SK-N-SH (cell line): Measurements from ENCODE around the gene SLX4IP. TPM values are rescaled to one million over a fixed set of nuclear protein-coding genes. Genes with fewer than 3 reads are reported as not detected.

Experiments
- CTCF ChIA-PET: fragments of 300-600, 350-600 bp; formaldehyde crosslinking; extraction: SDS; loops from one replicate; lab custom pipeline; 2021; lab: Yijun Ruan, JAX
- POLR2A ChIA-PET: fragments of 350-600 bp; sonication (Branson Sonifier 250); formaldehyde crosslinking; extraction: SDS; loops from one replicate; lab custom pipeline; 2020; ENCODE audit warnings: antibody characterized with exemption, inconsistent platforms; lab: Yijun Ruan, JAX
- DNase-seq: peaks from one replicate; pipeline ENCODE4 v3.0.0; 2012
- H2AFZ ChIP-seq: fragments of 200-600 bp; sonication (generic); 2 replicates; pipeline ENCODE4 v1.8.1; 2016; ENCODE audit warnings: antibody characterized with exemption, mild to moderate bottlenecking, low read depth
- H3F3A ChIP-seq: fragments of 200-600 bp; sonication (generic); replicated peaks from 2 replicates; pipeline ENCODE3; 2016; ENCODE audit warnings: antibody characterized with exemption, mild to moderate bottlenecking; ENCODE audit not compliant: insufficient read depth
- H3K27ac ChIP-seq, 2 experiments: fragments of 200-500 bp in 1 of 2; fragments of 200-600 bp in 1 of 2; sonication (Bioruptor generic) in 1 of 2; sonication (generic), shearing (Covaris generic) in 1 of 2; 2 replicates each; pipeline versions ENCODE4 v1.5.1 to v1.6.1; 2014 to 2016; ENCODE audit warnings: low read depth in 2 of 2, inconsistent platforms in 1 of 2, low read length in 1 of 2, mild to moderate bottlenecking in 1 of 2, mixed read lengths in 1 of 2
- H3K27me3 ChIP-seq: fragments of 200-600 bp; sonication (generic), shearing (Covaris generic); 2 replicates; pipeline ENCODE4 v1.6.1; 2016; ENCODE audit warnings: mixed run types; ENCODE audit not compliant: insufficient read depth
- H3K36me3 ChIP-seq, 2 experiments: fragments of 200-500 bp in 1 of 2; fragments of 200-600 bp in 1 of 2; sonication (Bioruptor generic) in 1 of 2; sonication (generic) in 1 of 2; replicated peaks in 1 of 2; 2 replicates each; pipeline versions ENCODE3 to v1.5.1; 2014 to 2016; ENCODE audit warnings: low read length in 1 of 2, mild to moderate bottlenecking in 1 of 2; ENCODE audit not compliant: insufficient read depth in 2 of 2, control insufficient read depth in 1 of 2
- H3K4me1 ChIP-seq, 2 experiments: fragments of 200-500 bp in 1 of 2; fragments of 200-600 bp in 1 of 2; sonication (Bioruptor generic) in 1 of 2; sonication (generic), shearing (Covaris generic) in 1 of 2; 2 replicates each; pipeline versions ENCODE4 v1.5.1 to v1.6.1; 2014 to 2016; ENCODE audit warnings: low read depth in 1 of 2, low read length in 1 of 2, mixed run types in 1 of 2; ENCODE audit not compliant: insufficient read depth in 2 of 2, control insufficient read depth in 1 of 2
- H3K4me2 ChIP-seq: fragments of 200-600 bp; sonication (generic), shearing (Covaris generic); 2 replicates; pipeline ENCODE4 v1.6.1; 2017; ENCODE audit warnings: mixed run types
- H3K4me3 ChIP-seq, 2 experiments: fragments of 200-500 bp in 1 of 2; fragments of 200-600 bp in 1 of 2; sonication (Bioruptor generic) in 1 of 2; sonication (generic), shearing (Covaris generic) in 1 of 2; 2 replicates each; pipeline versions ENCODE4 v1.5.1 to v1.8.1; 2014 to 2016; ENCODE audit warnings: low read depth in 2 of 2, inconsistent platforms in 1 of 2, low read length in 1 of 2, mild to moderate bottlenecking in 1 of 2, mixed read lengths in 1 of 2, moderate library complexity in 1 of 2
- H3K79me2 ChIP-seq: fragments of 200-600 bp; sonication (generic); 2 replicates; pipeline ENCODE4 v1.8.1; 2017; ENCODE audit warnings: mild to moderate bottlenecking; ENCODE audit not compliant: insufficient read depth
- H3K9ac ChIP-seq: fragments of 200-600 bp; sonication (generic); 2 replicates; pipeline ENCODE4 v1.6.1; 2017; ENCODE audit warnings: mixed run types
- H3K9me2 ChIP-seq: fragments of 200-600 bp; sonication (generic); 2 replicates; pipeline ENCODE4 v1.6.1; 2017; ENCODE audit warnings: mixed run types
- H3K9me3 ChIP-seq: fragments of 200-600 bp; sonication (generic); 2 replicates; pipeline ENCODE4 v1.6.1; 2017; ENCODE audit warnings: mixed run types, mild to moderate bottlenecking, moderate library complexity
- H4K20me1 ChIP-seq: fragments of 200-600 bp; sonication (generic); 2 replicates; pipeline ENCODE4 v1.6.1; 2017; ENCODE audit warnings: mild to moderate bottlenecking, mixed run types; ENCODE audit not compliant: insufficient read depth
- CHD2 ChIP-seq: fragments of 150-350 bp; IDR thresholded peaks from 2 replicates; pipeline ENCODE4 v1.6.1; 2018; ENCODE audit warnings: low read length; ENCODE audit not compliant: partially characterized antibody
- CTCF ChIP-seq: fragments of 200-600 bp; sonication (generic); IDR thresholded peaks from 2 replicates; pipeline ENCODE4 v1.6.1; 2017; ENCODE audit warnings: antibody characterized with exemption, mild to moderate bottlenecking, moderate library complexity
- FOSL2 ChIP-seq: IDR thresholded peaks from 2 replicates; pipeline ENCODE4 v1.4.0; 2012; ENCODE audit warnings: low read depth, mild to moderate bottlenecking, moderate library complexity, borderline replicate concordance
- FOXJ3 ChIP-seq: sonication (generic); formaldehyde crosslinking; IDR thresholded peaks from 2 replicates; pipeline ENCODE4 v1.5.1; 2020; ENCODE audit warnings: mild to moderate bottlenecking, missing genetic modification reagents
- FOXM1 ChIP-seq: IDR thresholded peaks from 2 replicates; pipeline ENCODE4 v1.4.0; 2012; ENCODE audit warnings: low read depth, mild to moderate bottlenecking
- GATA2 ChIP-seq: sonication (generic); formaldehyde crosslinking; IDR thresholded peaks from 2 replicates; pipeline ENCODE4 v1.5.0; 2020; ENCODE audit warnings: mild to moderate bottlenecking, missing genetic modification reagents
- MXI1 ChIP-seq: IDR thresholded peaks from 2 replicates; pipeline ENCODE4 v1.6.1; 2012; ENCODE audit warnings: mild to moderate bottlenecking, low read depth, low read length, improper control_type of control experiment
- PBX3 ChIP-seq: IDR thresholded peaks from 2 replicates; pipeline ENCODE4; 2012
- POLR2AphosphoS5 ChIP-seq: IDR thresholded peaks from 2 replicates; pipeline ENCODE4 v1.6.1; 2012; ENCODE audit warnings: low read depth, low read length
- RCOR1 ChIP-seq: fragments of 150-350 bp; IDR thresholded peaks from 2 replicates; pipeline ENCODE4 v1.6.1; 2017; ENCODE audit warnings: antibody characterized with exemption, low read length
- RFX5 ChIP-seq: IDR thresholded peaks from 2 replicates; pipeline ENCODE4 v1.6.1; 2012; ENCODE audit warnings: mild to moderate bottlenecking, improper control_type of control experiment, low read length
- SIN3A ChIP-seq: IDR thresholded peaks from 2 replicates; pipeline ENCODE4 v1.6.1; 2012; ENCODE audit warnings: low read depth, mild to moderate bottlenecking, low read length, moderate library complexity, borderline replicate concordance
- SMC3 ChIP-seq: IDR thresholded peaks from 2 replicates; pipeline ENCODE4 v1.6.1; 2012; ENCODE audit warnings: low read depth, low read length, improper control_type of control experiment
- TCF12 ChIP-seq: IDR thresholded peaks from 2 replicates; pipeline ENCODE4 v1.4.0; 2012
- TEAD4 ChIP-seq: IDR thresholded peaks from 2 replicates; pipeline ENCODE4 v1.4.0; 2012; ENCODE audit warnings: mild to moderate bottlenecking, borderline replicate concordance; ENCODE audit not compliant: insufficient read depth
- USF1 ChIP-seq: IDR thresholded peaks from 2 replicates; pipeline ENCODE4 v1.4.0; 2012; ENCODE audit warnings: low read depth, borderline replicate concordance
- USF2 ChIP-seq: fragments of 150-350 bp; IDR thresholded peaks from 2 replicates; pipeline ENCODE4 v1.6.1; 2017; ENCODE audit warnings: antibody characterized with exemption, low read length, low read depth, borderline replicate concordance
- YY1 ChIP-seq: IDR thresholded peaks from 2 replicates; pipeline ENCODE4 v1.4.0; 2012; ENCODE audit warnings: low read depth, mild to moderate bottlenecking
- ZBTB33 ChIP-seq: IDR thresholded peaks from 2 replicates; pipeline ENCODE4 v1.4.0; 2012; ENCODE audit warnings: low read depth, borderline replicate concordance
- WGBS: methylation state at CpG from one replicate; pipeline ENCODE4 v1.1.6; 2017; ENCODE audit warnings: low lambda C conversion rate; 5-methylcytosine and 5-hydroxymethylcytosine counted together
- polyA plus RNA-seq, 3 experiments: library from polyadenylated mRNA; depleted of rRNA; stranded (reverse); fragments of >200 nt; gene quantifications; 2 replicates each; pipeline ENCODE4 v1.2.3, GENCODE V29; 2012
- small RNA-seq, 7 experiments: library from RNA; depleted of rRNA; stranded (forward); fragments of <200 nt; gene quantifications; one replicate each; pipeline ENCODE3, GENCODE V24; 2012

SLX4IP gene
- polyA plus RNA-seq, 1 of the 3 experiments (the other 2 are of a cell fraction) = 1.3 TPM

GRCh38 chr20:10676518-10676917, 241.4 kb downstream of the SLX4IP start:
- no peaks in the 10 kb centered on the region for H4K20me1 ChIP-seq
- no peak overlapping the region for H3K4me2 ChIP-seq
- peaks cover 0 to 16% of the 10 kb centered on the region in 2 experiments; a peak in 2 of 4 replicates for H3K4me1 ChIP-seq
- peaks cover 3% of the 10 kb centered on the region for H3F3A ChIP-seq
- H3K79me2 ChIP-seq = peaks cover 23% of the 10 kb centered on the region
- H3K9me2 ChIP-seq = no peaks in the 10 kb centered on the region
- no peaks in the 10 kb centered on the region for H3K27me3 ChIP-seq
- WGBS = 88% methylated on average over 3 of the region's 3 CpGs
- H3K27ac ChIP-seq = no peak overlapping the region
- TF ChIP-seq USF1 (no peak), GATA2 (no peak), TEAD4 (no peak), RFX5 (no peak), FOXM1 (no peak), FOXJ3 (CRISPR knock-in tag) (no peak), RCOR1 (no peak), PBX3 (no peak), CTCF (no peak), MXI1 (no peak), SMC3 (no peak), POLR2AphosphoS5 (no peak), CHD2 (no peak), TCF12 (no peak), YY1 (no peak), USF2 (no peak), SIN3A (no peak), ZBTB33 (no peak), FOSL2 (no peak)
- H3K9ac ChIP-seq = no peak overlapping the region
- no peaks in the 10 kb centered on the region for H3K36me3 ChIP-seq
- H3K4me3 ChIP-seq = no peak overlapping the region
- ChIA-PET POLR2A (no interaction called here), CTCF (interaction anchor here (0.7 to 1.4 kb wide), 4 partner anchors 19 to 698 kb away, joined by 3 to 4 read pairs (median 4); no protein-coding TSS in a partner anchor)
- H2AFZ ChIP-seq = no peak overlapping the region
- H3K9me3 ChIP-seq = no peaks in the 10 kb centered on the region
- no peak for DNase-seq

Small RNA genes lying within 50 kb of the gene (small RNA-seq; reads per million reads assigned to genes)
- gene MIR6870 = 0 reads per million in 7 experiments

Other genes starting within 250 kb of the SLX4IP start
- 42.4 and 46.0 TPM in 2 replicates for gene SNAP25, start 216.5 kb upstream of the SLX4IP start, polyA plus RNA-seq (2012; rRNA removed)
- gene MKKS, start 1.1 kb upstream of the SLX4IP start, polyA plus RNA-seq (2012; rRNA removed) = 10.1 and 13.3 TPM in 2 replicates
- gene JAG1, start 238.7 kb downstream of the SLX4IP start, polyA plus RNA-seq (2012; rRNA removed) = 6.0 and 7.7 TPM in 2 replicates